ENCODE measurements around the gene LIN54. TPM values are rescaled to one million over a fixed set of nuclear protein-coding genes. Genes with fewer than 3 reads are reported as not detected.

LIN54 gene
- total and polyA plus RNA-seq, 12 donors: 1.5 to 9.4 (median 8.6) TPM

GRCh38 chr4:82901183-82901718, 109.4 kb downstream of the LIN54 start:
- no peak for TF ChIP-seq CTCF (IDR thresholded peaks at IDR 0.05)
- Histone ChIP-seq H3K4me3 (peak overlapping the region; percentile 56 to 88 (median 72)), H3K27me3 (no peaks in the 10 kb centered on the region), H3K27ac (peak overlapping the region; percentile 95 to 99 (median 99)), H3K9me3 (no peaks in the 10 kb centered on the region), H3K36me3 (peaks cover 0 to 36% (median 2%) of the 10 kb centered on the region in 9 donors), H3K4me1 (peaks cover 0 to 52% (median 36%) of the 10 kb centered on the region in 9 donors)
- WGBS, 2 donors: 0 to 1% methylated on average over 8 of the region's 8 CpGs
- peak in 1 of 8 donors; percentile 24 for ATAC-seq
- intact Hi-C loops (cut with DNase I): loop anchor here in 8 of 10 donors (1.0 to 10.0 kb wide), 6 partner anchors 10 to 381 kb away; partner anchors contain the start of genes LIN54 (in 5 of the 8), COQ2 (in 1 of the 8) and SEC31A (in 1 of the 8)
- no peak for DNase-seq

- Histone ChIP-seq H3K4me1 (peaks cover 0 to 51% (median 36%) of the 10 kb centered on the region in 9 donors), H3K36me3 (peaks cover 0 to 36% (median 0%) of the 10 kb centered on the region in 9 donors), H3K27ac (peak within 1 kb of the TSS; percentile 95 to 99 (median 99)), H3K27me3 (no peaks in the 10 kb centered on the region), H3K4me3 (peak within 1 kb of the TSS; percentile 56 to 88 (median 72)), H3K9me3 (no peaks in the 10 kb centered on the region)
- peak; percentile 97 to 99 for DNase-seq
- peak in 1 of 9 donors; percentile 5 for TF ChIP-seq CTCF (IDR thresholded peaks at IDR 0.05)
- intact Hi-C loops (cut with DNase I): loop anchor here in 8 of 10 donors (1.0 to 10.0 kb wide), 6 partner anchors 9 to 382 kb away; partner anchors contain the start of genes LIN54 (in 5 of the 8), COQ2 (in 1 of the 8) and SEC31A (in 1 of the 8)
- peak; percentile 97 to 99 (median 98) for ATAC-seq
- 0 to 1% methylated on average over 67 of the region's 67 CpGs for WGBS, 2 donors
Measured at GRCh38 chr4:82900411-82901182, 110.0 kb downstream of the LIN54 start, which contains the start of gene THAP9. THAP9 (plus strand) TSS chr4:82900735; CDS start chr4:82900803, 68 bp downstream.

- DNase-seq (no peak), ATAC-seq (peak in 7 of 8 donors; percentile 0 to 33 (median 14))
- WGBS, 2 donors: 1% methylated on average over 14 of the region's 14 CpGs
- Histone ChIP-seq H3K27ac (peak overlapping the region; percentile 95 to 99 (median 99)), H3K36me3 (peaks cover 0 to 36% (median 3%) of the 10 kb centered on the region in 9 donors), H3K9me3 (no peaks in the 10 kb centered on the region), H3K4me1 (peaks cover 0 to 46% (median 36%) of the 10 kb centered on the region in 9 donors), H3K27me3 (no peaks in the 10 kb centered on the region), H3K4me3 (peak overlapping the region; percentile 56 to 88 (median 72))
- TF ChIP-seq CTCF (IDR thresholded peaks at IDR 0.05): no peak
- intact Hi-C loops (cut with DNase I): loop anchor here in 8 of 10 donors (2.0 to 10.0 kb wide), 5 partner anchors 111 to 382 kb away; partner anchors contain the start of genes LIN54 (in 5 of the 8) and COQ2 (in 1 of the 8)
Measured at GRCh38 chr4:82900066-82900410, 110.6 kb downstream of the LIN54 start.

Measured in heart right ventricle (tissue), 16 donors.